HG02610 (cell line): Measurements from ENCODE around the gene CBR3.

Experiments
- ATAC-seq: cut with Tn5 transposase; IDR thresholded peaks from one replicate; pipeline ENCODE4 v1.9.1; 2021; ENCODE audit warnings: mild to moderate bottlenecking, moderate library complexity; ENCODE audit not compliant: unreplicated experiment

The CBR3 gene

DNA sequence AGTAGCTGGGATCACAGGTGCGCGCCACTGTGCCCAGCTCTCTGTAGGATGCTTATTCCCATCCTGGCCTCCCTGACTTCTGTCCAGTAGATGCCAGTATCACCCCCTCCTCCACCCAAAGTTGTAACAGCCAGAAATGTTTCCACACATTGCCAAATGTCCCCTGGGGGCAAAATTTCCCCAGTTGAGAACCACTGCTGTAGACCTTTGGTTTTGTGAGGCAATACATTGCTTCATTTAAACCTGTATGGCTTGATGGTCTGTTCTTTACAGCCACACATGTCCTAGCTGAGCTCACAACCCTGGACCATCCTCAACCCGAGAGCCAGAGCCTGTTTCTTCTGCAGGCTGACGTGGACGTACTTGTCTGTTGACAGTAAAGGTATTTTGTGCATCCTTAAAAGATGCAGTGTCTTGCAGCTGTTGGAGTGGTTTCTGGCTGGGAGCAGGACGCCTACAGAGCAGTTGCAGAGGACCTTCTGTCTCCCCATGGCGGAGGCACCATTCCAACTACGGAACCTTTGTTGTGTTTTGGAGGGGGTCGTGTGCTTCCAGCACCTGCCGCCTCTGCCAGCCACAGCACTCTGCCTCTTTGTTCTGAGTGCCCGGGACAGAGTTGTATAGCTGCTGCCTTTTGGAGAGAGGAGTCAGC, 48.4 kb downstream of the CBR3 start:
- ATAC-seq: no peak

DNA sequence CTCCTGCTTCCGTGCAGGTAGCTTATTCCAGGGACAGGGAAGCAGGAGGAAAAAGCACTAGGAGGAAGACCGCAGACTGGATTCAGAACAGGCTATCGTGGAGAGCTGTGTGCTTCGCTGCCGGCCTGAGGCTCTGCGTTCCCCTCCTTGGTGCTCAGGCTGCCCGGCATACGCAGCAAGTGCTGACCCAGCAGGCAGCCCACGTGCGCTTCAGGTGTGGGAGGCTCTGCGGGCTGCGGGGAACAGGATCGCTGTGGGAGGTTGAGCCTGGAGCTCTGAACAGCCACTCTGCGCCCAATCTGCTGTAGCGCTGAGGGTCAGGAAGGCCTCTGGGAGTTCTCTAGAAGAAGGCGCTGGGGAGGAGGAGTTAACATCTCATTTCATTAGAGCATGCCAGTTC, 49.7 kb downstream of the CBR3 start:
- no peak for ATAC-seq

DNA sequence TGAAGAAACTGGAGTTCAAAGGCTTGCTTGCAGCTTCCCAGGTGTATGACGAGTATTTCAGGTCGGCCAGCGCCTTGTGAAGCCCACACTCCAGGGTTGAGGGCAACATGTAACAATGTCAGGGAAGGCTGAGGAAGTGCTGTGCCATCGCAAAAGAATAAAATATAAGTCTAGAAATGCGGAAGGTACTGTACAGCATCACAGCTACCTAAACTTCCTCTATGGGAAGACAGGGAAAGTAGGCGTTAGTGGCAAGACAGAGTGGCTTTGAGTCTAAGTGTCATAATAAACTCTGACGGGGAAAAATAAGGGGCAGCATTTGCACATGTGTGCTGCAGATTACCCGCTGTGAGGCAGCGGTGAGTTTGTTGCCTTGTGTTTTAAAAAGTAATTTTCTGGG, 50.6 kb downstream of the CBR3 start:
- ATAC-seq: no peak

DNA sequence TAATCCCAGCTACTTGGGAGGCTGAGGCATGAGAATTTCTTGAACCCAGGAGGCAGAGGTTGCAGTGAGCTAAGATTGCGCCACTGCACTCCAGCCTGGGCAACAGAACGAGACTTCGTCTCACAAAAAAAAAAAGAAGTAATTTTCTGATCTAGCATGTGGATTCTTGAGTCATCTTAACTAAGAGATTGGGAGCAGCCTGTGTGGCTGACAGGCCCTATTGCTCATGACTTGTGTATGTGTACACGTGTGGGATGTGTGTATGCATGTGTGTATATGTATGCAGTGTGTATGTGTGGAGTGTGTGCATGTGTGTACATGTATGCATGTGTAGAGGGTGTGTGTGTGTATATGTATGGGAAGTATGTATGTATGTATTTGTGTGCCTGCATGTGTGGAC, 51.2 kb downstream of the CBR3 start:
- no peak for ATAC-seq

DNA sequence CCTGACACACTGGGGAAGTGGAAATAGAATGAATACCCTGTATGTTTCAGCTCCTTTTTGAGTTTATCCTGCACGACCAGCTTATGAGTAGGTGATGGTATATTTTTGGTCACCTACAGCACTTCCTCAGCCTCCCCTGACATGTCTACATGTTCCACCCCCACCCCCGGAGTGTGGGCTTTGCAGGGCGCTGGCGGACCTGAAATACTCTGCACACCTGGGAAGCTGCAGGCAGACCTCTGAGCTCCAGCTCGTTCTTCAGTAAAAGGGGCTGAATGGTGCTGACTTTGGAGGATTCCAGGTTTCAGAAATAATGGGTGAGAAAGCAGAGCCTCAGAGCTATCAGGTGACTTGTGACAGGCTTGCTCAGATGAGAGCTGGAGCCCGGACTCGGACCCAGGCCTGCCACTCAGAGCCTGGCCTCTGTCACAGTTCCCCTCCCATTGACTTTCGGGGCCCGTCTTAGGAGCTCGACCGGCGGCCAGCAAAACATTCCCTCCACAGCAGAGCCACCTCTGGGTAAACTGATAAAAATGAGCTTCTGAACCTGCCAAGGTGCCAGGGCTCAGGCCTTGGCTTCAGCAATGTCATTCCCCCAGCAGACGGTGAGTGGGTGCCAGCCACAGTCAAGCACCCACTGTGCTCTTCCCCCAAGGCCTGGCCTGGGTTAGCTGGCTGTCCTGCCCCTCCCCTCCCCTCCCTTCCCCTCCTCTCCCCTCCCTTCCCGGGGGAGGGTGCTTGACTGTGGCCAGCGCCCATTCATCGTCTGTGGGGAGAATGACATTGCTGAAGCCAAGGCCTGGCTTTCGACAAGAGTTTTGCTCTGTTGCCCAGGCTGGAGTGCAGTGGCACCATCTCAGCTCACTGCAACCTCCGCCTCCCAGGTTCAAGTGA, 51.9 kb downstream of the CBR3 start:
- ATAC-seq: no peak

DNA sequence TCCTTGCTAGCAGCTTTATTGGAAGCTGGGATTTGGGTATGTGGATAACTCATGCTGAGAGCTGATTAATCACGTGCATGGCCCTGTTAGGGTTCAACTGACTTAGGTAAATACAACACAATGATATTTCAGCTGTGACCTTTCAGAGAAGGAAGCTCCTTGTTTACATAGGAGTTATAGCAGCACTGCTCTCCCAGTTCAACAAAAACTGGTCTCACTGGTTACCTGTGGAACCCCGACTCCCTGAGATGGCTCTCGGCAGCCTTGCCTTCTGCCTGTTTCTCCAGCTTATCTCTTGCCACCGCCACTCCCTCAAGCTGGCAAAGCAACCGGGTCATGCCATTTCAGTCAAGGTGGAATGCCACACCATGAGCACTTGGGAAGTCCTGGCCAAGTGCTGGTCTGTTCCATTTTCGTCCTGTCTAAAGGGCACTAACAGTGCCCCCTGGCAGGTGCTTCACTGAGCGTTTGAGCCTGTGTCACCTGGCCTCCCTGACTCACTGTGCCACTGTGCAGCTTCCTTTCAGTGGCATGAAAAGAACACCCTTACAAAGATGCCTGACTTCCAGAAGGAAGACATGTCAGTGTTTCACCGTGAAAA, 53.3 kb downstream of the CBR3 start:
- ATAC-seq: no peak

DNA sequence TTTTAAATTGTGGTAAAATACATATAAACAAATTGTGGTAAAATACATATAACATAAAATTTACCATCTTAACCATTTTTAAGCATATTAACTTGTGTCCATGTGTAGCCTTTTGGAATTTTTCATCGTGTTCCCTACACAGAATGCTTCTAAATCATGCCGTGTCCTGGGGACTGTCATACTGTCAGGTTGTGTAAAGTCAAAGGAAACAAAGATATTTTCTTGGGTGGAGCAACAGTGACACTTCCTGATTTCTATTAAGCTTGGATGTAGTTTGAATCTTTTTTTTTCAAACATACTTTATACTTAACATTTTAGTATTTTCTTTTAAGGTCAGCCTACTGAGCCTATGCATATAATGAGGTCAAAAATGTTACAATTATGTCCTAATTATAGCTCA, 54.1 kb downstream of the CBR3 start:
- no peak for ATAC-seq

DNA sequence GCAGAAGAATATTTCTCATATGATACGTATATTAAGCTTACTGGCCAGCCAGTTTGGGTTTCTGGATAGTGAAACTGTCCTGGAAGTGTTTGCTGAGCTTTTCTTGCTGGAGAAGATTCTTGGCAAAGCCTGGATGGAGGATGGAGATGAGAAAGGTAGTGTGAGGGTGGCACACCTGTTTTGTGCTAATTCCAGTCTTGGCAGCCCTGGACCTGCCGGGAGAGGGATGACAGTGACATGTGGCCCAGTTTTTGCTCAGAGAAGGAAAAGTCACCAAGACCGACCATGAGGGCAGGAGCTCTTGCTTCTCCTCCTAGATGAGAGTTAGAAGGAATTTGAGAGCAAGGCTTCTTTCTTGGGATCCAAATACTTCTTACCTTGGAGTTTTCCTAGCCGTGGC, 55.9 kb downstream of the CBR3 start:
- no peak for ATAC-seq

DNA sequence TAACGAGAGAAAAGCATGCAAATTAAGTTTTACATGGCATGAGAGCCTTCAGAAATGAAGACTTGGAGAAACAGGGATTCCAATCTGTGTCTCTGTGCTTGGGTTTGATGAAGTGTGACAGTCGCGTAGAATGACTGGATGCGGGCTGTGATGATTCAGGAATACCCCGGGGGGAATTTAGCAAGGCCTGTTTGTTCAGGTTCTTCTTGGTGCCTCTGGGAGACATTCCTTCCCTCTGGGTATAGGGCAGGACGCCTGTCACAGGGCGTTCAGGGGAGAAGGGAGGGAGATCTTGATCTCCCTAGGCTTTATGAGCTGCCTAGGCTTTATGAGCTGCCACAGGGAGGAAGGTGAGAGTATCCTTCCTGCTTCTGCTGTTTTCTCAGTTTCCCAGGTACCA, 58.3 kb downstream of the CBR3 start:
- no peak for ATAC-seq

DNA sequence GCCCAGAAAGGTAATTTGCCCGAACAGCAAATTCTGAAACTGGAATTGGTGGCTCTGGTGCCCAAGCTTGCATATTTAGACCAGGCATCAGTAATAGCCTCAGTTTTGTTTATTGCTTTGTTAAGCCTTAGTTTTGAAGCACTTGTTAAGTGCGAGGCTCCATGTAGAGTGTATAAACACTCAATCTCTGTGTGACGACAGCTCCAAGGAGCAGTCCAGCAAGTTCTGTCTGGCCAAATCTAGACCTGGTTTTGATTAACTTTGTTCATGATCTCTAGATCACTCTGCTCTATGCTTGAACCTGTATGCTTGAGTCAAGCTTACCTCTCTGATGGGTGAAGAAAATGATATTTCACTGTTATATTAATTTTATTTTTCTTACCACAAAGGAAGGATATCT, 59.1 kb downstream of the CBR3 start:
- no peak for ATAC-seq

DNA sequence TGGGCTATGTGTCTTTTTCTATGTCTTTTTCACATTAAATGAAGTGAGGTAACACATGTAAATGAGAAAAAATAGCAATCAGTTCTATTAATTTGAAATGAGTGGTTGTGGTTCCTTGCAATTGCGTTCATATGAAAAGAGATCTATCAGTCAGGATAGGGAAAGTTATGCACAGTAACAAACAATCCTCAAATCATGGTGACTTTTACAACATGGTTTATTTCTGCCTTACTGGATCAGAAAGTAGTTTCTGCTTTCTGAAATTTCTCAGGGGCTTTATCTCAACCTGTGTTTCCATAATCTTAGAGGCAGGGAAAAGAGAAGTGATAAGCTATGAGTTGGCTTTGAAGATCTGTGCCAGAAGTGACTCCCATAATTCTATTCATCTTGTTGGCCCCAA, 60.7 kb downstream of the CBR3 start:
- no peak for ATAC-seq
